RWPE1 (cell line): ENCODE results near the gene SUN2.

Source experiments
- CTCF ChIA-PET: fragments of 350-600 bp; sonication (Branson Sonifier 250); formaldehyde crosslinking; extraction: SDS; loops from one replicate; lab custom pipeline; 2021; lab: Yijun Ruan, JAX
- POLR2A ChIA-PET: fragments of 400-600 bp; formaldehyde crosslinking; extraction: SDS; loops from one replicate; lab custom pipeline; 2020; ENCODE audit warnings: antibody characterized with exemption; ENCODE audit not compliant: low non-redundant PET; lab: Yijun Ruan, JAX
- DNase-seq: peaks from one replicate; pipeline ENCODE4 v3.0.0; 2012; ENCODE audit warnings: low spot score
- H3K27ac ChIP-seq: fragments of 450-650 bp; 2 replicates; pipeline ENCODE4 v1.5.1; 2017
- TF ChIP-seq, protein P1 (sequence below): fragments of 450-650 bp; conservative IDR thresholded peaks from 2 replicates; pipeline ENCODE4 v1.5.1; 2017; ENCODE audit warnings: low read depth, mild to moderate bottlenecking

Gene SUN2

GRCh38 chr22:38705235-38706100 is 50.3 kb downstream of the SUN2 start, which contains the start of gene GTPBP1:
GTPBP1 (plus strand) TSS chr22:38705944; CDS start chr22:38705956, 12 bp downstream.
- CTCF ChIA-PET, result interaction anchor here (0.8 kb wide), 1 partner anchor 653 kb away, joined by 3 read pairs; no protein-coding TSS in a partner anchor
- POLR2A ChIA-PET, result interaction anchor here (0.6 kb wide), 2 partner anchors 52 to 336 kb away, joined by 3 to 8 read pairs; no protein-coding TSS in a partner anchor
- TF ChIP-seq, protein P1, sequence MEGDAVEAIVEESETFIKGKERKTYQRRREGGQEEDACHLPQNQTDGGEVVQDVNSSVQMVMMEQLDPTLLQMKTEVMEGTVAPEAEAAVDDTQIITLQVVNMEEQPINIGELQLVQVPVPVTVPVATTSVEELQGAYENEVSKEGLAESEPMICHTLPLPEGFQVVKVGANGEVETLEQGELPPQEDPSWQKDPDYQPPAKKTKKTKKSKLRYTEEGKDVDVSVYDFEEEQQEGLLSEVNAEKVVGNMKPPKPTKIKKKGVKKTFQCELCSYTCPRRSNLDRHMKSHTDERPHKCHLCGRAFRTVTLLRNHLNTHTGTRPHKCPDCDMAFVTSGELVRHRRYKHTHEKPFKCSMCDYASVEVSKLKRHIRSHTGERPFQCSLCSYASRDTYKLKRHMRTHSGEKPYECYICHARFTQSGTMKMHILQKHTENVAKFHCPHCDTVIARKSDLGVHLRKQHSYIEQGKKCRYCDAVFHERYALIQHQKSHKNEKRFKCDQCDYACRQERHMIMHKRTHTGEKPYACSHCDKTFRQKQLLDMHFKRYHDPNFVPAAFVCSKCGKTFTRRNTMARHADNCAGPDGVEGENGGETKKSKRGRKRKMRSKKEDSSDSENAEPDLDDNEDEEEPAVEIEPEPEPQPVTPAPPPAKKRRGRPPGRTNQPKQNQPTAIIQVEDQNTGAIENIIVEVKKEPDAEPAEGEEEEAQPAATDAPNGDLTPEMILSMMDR, result no peak
- peak within 1 kb of the TSS; percentile 88 for H3K27ac ChIP-seq
- peak; percentile 97 for DNase-seq

GRCh38 chr22:38704654-38705234 is 51.1 kb downstream of the SUN2 start:
- ChIA-PET CTCF (no interaction called here), POLR2A (no interaction called here)
- no peak for DNase-seq
- peak overlapping the region; percentile 88 for H3K27ac ChIP-seq
- TF ChIP-seq, protein P1, result no peak

DNA sequence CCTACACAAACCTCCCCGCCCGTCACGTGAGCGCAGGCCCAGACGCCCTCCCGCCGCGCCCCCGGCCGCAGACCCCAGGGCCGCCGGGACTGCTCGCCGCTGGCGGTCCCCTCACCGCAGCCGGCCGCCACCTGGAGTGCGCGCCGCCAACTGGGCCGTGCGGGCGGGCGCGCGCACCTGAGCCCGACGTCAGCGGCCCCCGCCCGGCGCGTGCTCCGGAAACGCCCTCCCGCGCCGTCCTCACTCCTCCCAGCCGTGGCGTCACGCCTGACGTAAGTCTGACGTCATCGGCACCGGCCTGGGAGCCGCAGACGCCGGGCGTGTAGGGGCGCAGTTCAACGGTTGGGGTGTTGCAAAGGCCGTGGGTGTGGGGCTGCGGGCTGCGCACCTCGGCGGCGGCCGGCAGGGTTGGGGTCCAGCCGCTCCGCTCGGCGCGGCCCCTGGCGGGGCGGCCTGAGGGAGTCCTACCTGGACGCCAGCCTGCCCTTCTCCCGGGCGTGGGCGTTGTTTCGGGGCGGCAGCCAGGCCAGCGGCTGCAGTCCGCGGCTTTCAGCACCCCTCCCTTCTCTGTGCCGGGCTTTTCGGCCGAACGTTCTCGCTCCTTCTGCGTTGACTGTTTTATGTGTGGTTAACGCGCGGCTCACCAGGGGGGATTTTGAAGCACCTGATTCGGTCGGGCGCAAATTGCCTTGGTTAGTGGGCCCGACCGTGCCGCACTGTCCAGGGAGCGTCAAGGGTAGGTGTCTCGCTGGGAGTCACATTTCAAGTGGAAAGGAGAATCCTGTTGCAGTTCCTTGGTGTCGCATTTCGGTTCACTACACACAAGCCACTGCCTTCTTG is 54.8 kb downstream of the SUN2 start, which contains the start of gene JOSD1:
JOSD1 (minus strand) TSS at position 155 of the 840 bp plus-strand sequence. CDS start 956 bp downstream, outside the sequence.
- DNase-seq, result peak; percentile 73
- ChIA-PET POLR2A (no interaction called here), CTCF (no interaction called here)
- H3K27ac ChIP-seq, result peak within 1 kb of the TSS; percentile 90
- TF ChIP-seq, protein P1, result no peak

DNA sequence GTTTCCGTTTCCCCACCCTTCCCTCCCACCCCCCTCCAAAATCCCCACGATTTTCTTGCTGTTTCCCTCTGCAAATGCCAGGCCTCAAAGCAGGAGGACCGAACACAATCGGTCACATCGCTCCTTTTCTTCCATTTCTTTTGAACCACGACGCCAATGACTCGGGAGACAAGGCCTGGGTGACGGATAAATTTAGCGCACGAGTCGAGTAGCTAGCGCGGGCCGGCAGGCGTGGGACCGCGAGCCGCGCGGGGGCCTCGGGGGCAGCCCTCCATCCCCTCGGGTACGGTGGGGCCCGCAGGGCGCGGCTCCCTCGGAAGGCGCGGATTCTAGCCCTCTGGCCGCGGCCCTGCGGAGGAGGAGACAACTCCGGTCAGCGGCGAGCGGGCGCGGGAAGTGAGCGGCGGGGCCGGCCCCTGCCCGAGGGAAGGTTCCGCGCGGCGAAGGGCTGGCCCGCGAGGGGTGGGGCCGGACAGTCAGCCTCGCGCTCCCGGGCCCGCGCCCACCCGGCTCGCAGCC is 55.5 kb downstream of the SUN2 start:
- TF ChIP-seq, protein P1, result no peak
- H3K27ac ChIP-seq, result peak overlapping the region; percentile 90
- peak; percentile 41 for DNase-seq
- ChIA-PET CTCF (interaction anchor here (2.0 kb wide), 1 partner anchor 19 kb away, joined by 7 read pairs; the partner anchor contains the start of gene TOMM22), POLR2A (no interaction called here)

GRCh38 chr22:38699784-38700183 is 56.0 kb downstream of the SUN2 start:
- ChIA-PET CTCF (interaction anchor here (0.9 to 2.0 kb wide), 2 partner anchors 18 to 34 kb away, joined by 3 to 7 read pairs; partner anchors contain the start of gene TOMM22), POLR2A (interaction anchor here (0.6 to 0.9 kb wide), 2 partner anchors 18 to 47 kb away, joined by 4 read pairs; partner anchors contain the start of gene TOMM22)
- DNase-seq, result no peak
- TF ChIP-seq, protein P1, result no peak
- peak overlapping the region; percentile 90 for H3K27ac ChIP-seq
